HG03064 (cell line): ENCODE data around the gene RACK1.
A peak's percentile ranks its signal among the peaks of the same experiment; 100 is the strongest.

Experiments
- ATAC-seq: cut with Tn5 transposase; IDR thresholded peaks from one replicate; pipeline ENCODE4 v1.9.1; 2021; ENCODE audit warnings: low read depth; ENCODE audit not compliant: unreplicated experiment

The RACK1 gene

GRCh38 chr5:181259974-181260719 is 16.4 kb upstream of the RACK1 start:
- no peak for ATAC-seq

DNA sequence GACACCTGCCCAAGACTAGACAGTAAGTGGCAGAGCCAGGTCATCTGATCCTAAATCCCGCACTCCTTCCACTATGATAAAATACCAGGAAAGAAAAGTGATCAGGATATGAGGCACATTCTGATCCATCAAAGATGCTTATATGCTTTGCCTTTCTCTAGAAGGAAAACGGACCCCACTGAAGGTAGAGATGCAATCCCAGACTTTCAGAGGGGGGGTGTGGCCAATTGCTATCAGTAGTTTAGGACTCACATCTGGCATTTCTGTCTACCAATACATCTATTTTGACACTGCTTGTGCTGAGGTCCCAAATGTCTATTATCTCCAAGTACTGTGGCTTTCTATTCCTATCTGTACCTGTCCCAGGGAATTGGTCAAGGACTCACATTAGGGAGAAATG is 15.6 kb upstream of the RACK1 start:
- ATAC-seq = no peak

GRCh38 chr5:181258576-181258975 is 14.9 kb upstream of the RACK1 start:
- no peak for ATAC-seq

DNA sequence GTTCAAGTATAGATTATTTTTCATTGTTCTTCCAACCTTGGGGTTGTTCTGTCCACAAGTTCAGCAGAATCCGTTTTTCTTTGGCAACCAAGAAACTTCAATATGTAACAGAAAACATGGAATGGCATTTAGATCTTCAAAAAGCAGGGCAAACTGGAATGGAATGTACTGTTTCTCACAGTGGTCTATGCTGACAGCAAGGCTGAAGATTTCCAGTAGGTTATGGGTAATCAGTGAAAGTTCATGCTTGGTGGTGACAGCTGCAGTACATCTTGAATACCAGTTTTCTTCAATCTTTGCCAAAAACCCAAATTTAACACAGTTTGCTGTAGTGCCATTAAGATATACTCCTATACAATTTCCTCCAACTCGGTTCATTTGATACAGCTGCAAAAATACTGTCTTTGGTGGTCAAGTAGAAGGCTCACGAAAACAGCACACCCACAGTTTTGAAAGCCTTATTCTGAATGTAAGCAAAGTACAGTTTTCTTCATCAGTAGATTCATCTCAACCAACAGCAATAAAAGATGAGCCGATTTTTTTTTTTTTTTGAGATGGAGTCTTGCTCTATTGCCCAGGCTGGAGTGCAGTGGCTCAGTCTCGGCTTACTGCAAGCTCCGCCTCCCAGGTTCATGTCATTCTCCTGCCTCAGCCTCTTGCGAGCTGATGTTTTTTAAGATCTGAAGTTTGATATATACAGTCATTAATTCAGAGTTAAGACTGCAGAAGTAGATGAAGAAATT is 12.3 kb upstream of the RACK1 start:
- ATAC-seq = no peak

- no peak for ATAC-seq
These were observed 11.6 kb upstream of the RACK1 start for GRCh38 chr5:181255276-181255675.

DNA sequence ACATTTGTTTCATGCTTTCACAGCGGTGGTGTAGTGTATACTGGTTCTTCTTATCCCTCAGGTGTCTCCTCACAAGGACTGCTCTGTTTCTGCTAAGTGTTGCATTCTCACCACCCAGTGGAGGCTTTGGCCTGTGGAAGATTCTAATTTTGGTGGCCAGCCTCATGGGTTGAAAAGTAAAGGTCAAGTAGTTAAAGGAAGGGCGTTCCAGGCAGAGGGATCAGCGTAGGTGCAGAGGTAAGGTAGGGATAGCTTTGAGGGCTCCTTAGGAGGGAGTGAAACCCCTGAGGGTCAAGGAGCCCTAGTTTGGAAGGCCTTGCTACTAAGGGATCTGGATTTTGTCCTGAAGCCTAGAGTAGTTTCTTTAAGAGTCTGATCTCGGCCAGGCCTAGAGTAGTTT is 4.6 kb upstream of the RACK1 start:
- ATAC-seq = no peak

DNA sequence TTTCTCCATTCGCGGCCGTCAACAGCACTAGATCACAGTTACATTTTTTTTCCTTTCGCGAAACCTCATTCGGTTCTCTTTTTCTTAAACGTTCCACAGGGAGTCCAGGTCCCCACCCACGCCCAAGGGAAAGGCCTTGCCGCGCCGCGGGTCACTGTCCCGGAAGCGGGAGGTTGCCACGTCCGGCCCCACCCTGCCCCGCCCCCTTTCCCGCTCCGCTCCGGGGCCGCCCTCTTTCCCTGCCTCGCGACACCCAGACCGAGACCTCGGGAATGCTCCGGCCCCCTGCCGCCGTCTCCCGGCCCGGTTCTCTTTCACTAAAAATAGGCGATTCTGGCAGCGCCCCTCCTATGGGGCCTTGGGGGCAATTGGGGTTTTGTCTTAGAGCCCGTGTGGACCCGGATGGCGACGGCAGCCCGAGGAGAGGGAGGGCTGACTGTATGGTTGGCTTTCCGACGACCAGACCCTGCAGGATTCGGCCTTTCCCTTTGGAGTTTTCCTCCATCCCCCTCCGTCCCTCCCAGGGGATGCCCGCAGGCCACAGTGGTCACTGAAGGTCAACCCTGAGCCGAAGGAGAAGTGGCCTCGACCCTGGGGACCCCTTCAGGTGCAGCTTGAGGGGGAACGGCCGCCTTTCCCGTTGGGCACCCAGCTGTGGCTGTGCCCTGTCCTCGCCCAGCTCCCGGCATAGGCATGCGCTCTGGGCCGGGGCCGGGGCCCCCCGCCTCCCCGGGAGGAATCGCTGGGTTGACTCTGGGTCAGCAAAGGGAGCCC is 2.8 kb upstream of the RACK1 start:
- peak; percentile 44 for ATAC-seq

GRCh38 chr5:181245427-181246275 is 1.9 kb upstream of the RACK1 start:
- no peak for ATAC-seq

- ATAC-seq = no peak
These were observed 615 bp downstream of the RACK1 start for GRCh38 chr5:181243018-181243563.

GRCh38 chr5:181242031-181242451 is 1.7 kb downstream of the RACK1 start:
- ATAC-seq = no peak

GRCh38 chr5:181241393-181241975 is 2.2 kb downstream of the RACK1 start:
- no peak for ATAC-seq

DNA sequence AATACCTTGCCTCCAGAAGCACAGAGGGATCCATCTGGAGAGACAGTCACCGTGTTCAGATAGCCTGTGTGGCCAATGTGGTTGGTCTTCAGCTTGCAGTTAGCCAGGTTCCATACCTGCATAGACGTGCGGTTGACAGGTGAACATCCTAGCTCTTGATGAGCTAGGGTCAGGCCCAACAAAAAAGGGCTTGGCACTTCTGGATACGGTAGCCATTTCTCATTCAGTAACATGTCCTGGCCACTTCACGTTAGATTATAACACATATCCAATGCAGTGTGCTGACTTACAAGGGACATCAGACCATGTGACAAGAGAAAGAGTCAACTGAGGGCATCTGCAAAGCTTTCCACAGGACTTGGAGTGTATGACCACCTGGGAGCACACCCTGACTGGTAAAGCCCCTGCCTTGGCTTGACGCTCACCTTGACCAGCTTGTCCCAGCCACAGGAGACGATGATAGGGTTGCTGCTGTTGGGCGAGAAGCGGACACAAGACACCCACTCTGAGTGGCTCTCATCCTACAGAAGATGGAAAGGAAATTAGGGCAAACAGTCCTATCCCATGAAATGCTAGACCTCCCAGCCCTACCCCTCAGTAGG is 4.5 kb downstream of the RACK1 start:
- ATAC-seq = no peak

GRCh38 chr5:181237729-181238385 is 5.8 kb downstream of the RACK1 start:
- ATAC-seq = no peak

DNA sequence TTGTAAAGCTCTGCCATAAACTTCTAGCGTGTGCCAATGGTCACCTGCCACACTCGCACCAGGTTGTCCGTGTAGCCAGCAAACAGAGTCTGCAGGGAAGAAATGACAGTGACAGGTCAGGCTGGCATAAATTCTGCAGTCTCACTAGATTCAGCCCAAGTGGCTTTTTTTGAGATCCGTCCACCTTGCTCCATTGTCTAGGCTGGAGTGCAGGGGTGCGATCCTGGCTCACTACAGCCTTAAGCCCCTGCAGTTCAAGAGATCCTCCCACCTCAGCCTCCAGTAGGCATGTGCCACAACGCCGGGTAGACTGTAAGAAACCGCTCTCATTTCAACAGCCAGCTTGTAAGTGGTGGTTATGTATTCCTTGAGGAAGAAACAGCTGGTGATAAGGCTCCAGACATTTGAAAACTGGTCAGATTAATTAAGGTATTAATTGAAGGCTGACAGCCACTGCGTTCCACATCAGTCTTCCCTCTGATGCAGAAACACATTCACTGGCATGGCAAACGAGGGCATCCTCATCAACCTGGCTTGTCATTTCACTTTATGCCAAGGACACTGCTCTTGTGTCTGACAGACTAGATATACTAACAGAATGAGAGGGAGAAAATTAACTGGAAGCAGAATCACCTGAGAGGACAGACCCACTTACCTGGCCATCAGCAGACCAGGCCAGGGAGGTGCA is 6.6 kb downstream of the RACK1 start:
- no peak for ATAC-seq

DNA sequence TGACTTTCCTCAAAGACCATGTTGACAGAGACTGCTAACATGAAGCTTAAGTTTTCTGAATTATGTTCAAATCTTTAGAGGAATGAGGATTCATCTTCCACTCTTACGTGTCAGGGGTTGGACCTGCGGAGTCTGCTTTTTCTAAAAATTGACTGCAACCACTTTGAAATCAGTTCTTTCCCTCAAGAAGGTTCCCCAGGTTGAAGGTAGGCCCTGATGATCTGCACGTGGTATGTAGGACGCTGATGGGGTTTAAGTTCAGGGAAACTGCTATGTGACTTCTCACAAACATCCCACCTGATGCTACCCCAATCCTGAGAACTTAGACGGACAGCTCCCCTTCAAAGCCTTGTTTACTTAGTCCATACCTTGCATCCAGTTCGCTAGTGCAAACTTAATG is 7.2 kb downstream of the RACK1 start:
- no peak for ATAC-seq

DNA sequence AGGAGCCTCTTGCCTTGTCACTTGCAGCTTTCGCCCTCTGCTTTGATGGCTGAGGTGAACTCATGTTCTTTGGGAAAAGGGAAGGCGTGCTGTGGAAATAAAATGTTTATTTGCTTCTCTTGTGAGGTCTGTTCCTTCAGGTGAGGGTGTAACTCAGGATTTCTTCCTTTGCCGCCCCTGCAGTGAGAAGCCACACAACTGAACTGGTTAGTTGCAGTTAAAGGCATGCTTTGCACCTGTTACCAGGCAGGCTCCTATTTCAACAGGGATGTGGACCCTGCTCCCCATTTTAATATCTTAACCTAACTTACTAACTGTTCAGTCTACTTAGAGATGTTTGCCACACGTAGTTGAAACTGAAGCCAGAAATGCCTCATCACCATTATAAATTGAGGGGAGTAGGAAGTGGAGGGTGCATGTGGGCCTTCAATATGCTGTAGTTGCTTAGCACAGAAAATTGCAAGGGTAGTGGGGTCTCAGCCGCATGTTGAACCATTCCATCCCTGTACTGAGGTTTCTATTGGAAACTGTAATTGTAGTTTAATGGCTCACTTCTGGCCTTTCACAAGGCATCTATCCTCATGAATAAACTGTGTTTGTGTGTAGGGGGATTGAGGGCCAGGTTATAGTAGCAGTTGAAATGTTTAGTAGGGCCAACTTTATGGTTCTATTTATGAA is 7.9 kb downstream of the RACK1 start:
- ATAC-seq = no peak

DNA sequence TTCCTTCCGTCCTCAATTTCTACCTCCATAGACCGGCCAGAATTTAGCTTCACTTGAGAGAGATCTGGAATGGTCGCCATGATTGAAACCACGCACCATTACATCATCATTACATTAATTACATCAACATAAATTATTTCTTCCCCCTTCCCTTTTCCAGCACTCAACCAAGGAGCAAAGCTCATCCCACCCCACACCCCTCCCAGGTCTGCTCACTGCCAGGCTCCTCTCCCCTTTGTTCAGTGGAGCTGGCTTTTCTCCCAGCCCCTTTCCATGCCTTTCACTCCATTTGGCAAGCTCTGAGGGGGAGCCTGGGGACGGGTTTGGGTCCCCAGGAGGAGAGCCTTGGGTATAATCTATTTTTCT is 8.4 kb downstream of the RACK1 start:
- ATAC-seq = no peak
